ENCODE data around the gene PLEKHG1.

PLEKHG1 gene

GRCh38 chr6:150599199-150600009 lies at the start of gene PLEKHG1:
Gene PLEKHG1 (plus strand): TSS chr6:150599885. CDS start chr6:150733682, 133,797 bp downstream.
- peak; percentile 23 for DNase-seq

- no peak for DNase-seq
These were observed 49.4 kb upstream of the PLEKHG1 start for GRCh38 chr6:150550244-150550643.

- DNase-seq: no peak
These were observed 42.6 kb upstream of the PLEKHG1 start for GRCh38 chr6:150557043-150557599.

- DNase-seq: peak; percentile 5
These were observed 39.4 kb upstream of the PLEKHG1 start for GRCh38 chr6:150560004-150560883.

- no peak for DNase-seq
These were observed 38.8 kb upstream of the PLEKHG1 start for GRCh38 chr6:150560884-150561219.

- no peak for DNase-seq
These were observed 33.7 kb upstream of the PLEKHG1 start for GRCh38 chr6:150565945-150566344.

- DNase-seq: no peak
These were observed 33.2 kb upstream of the PLEKHG1 start for GRCh38 chr6:150566486-150566885.

- DNase-seq: no peak
These were observed 32.3 kb upstream of the PLEKHG1 start for GRCh38 chr6:150567380-150567779.

GRCh38 chr6:150567823-150568383 lies 31.8 kb upstream of the PLEKHG1 start:
- no peak for DNase-seq

- no peak for DNase-seq
These were observed 31.1 kb upstream of the PLEKHG1 start for GRCh38 chr6:150568560-150568959.

- no peak for DNase-seq
These were observed 30.5 kb upstream of the PLEKHG1 start for GRCh38 chr6:150569161-150569560.

GRCh38 chr6:150573041-150573681 lies 26.5 kb upstream of the PLEKHG1 start:
- DNase-seq: no peak

- DNase-seq: no peak
These were observed 23.8 kb upstream of the PLEKHG1 start for GRCh38 chr6:150575836-150576235.

GRCh38 chr6:150576651-150577226 lies 22.9 kb upstream of the PLEKHG1 start:
- no peak for DNase-seq

GRCh38 chr6:150579611-150580010 lies 20.1 kb upstream of the PLEKHG1 start:
- DNase-seq: no peak

GRCh38 chr6:150580489-150580888 lies 19.2 kb upstream of the PLEKHG1 start:
- DNase-seq: no peak

- DNase-seq: no peak
These were observed 15.6 kb upstream of the PLEKHG1 start for GRCh38 chr6:150584065-150584464.

- DNase-seq: no peak
These were observed 15.1 kb upstream of the PLEKHG1 start for GRCh38 chr6:150584596-150584995.

- no peak for DNase-seq
These were observed 12.8 kb upstream of the PLEKHG1 start for GRCh38 chr6:150586850-150587359.

GRCh38 chr6:150587637-150588036 lies 12.0 kb upstream of the PLEKHG1 start:
- DNase-seq: no peak

GRCh38 chr6:150588888-150589499 lies 10.7 kb upstream of the PLEKHG1 start:
- no peak for DNase-seq

- no peak for DNase-seq
These were observed 9.8 kb upstream of the PLEKHG1 start for GRCh38 chr6:150589852-150590251.

Measured in MV-4-11 (cell line).